PC-9 (cell line): ENCODE results near the gene CCR6.

ENCODE experiments used
- EZH2 ChIP-seq: fragments of 200-600 bp; sonication (generic); IDR thresholded peaks from 2 replicates; pipeline ENCODE4 v1.8.0; 2017; ENCODE audit warnings: antibody characterized with exemption, low read depth
- TF ChIP-seq, protein P1 (sequence below): fragments of 200-600 bp; sonication (generic); conservative IDR thresholded peaks from 2 replicates; pipeline ENCODE4 v1.6.1; 2017; ENCODE audit warnings: mixed run types, antibody characterized with exemption, mild to moderate bottlenecking, moderate library complexity

DNA sequence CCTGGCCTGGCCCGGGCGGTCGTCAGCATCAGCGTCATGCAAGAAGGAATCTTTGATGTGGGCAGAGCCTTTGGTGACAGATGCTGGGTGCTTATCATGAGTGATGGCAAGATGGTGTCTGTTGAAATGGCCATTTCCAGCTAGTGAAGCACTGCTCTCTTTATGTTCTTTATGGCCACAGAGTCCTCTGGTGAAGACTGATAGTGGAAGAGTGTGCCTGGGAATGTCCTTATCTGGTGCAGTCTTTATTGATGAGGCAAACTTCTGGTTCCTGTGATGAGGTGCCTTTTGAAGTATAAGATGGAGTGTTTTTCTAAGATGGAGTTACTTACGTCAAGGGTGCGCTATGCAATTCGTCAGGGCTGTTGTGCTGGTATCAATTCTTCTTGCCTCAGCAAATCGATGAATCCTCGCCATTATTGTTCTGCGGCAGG, 22.6 kb upstream of the CCR6 start:
- TF ChIP-seq, protein P1, sequence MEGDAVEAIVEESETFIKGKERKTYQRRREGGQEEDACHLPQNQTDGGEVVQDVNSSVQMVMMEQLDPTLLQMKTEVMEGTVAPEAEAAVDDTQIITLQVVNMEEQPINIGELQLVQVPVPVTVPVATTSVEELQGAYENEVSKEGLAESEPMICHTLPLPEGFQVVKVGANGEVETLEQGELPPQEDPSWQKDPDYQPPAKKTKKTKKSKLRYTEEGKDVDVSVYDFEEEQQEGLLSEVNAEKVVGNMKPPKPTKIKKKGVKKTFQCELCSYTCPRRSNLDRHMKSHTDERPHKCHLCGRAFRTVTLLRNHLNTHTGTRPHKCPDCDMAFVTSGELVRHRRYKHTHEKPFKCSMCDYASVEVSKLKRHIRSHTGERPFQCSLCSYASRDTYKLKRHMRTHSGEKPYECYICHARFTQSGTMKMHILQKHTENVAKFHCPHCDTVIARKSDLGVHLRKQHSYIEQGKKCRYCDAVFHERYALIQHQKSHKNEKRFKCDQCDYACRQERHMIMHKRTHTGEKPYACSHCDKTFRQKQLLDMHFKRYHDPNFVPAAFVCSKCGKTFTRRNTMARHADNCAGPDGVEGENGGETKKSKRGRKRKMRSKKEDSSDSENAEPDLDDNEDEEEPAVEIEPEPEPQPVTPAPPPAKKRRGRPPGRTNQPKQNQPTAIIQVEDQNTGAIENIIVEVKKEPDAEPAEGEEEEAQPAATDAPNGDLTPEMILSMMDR, result no peak
- no peak for TF ChIP-seq EZH2
